ENCODE data around the gene TAS2R31.
"Not testable (repeated sequence)": the region's sequence is repeated elsewhere in the genome, so short reads cannot be mapped to it uniquely, and the experiment has no call there.

Gene TAS2R31

GRCh38 chr12:11031307-11031706, at the start of gene TAS2R31:
Gene TAS2R31, minus strand, starts transcription at chr12:11031407. Its CDS starts 72 bp downstream, at chr12:11031335.
- no peak for DNase-seq (ENCODE audit: low spot score)

- no peak for DNase-seq (ENCODE audit: low spot score)
These were observed 47.0 kb upstream of the TAS2R31 start for GRCh38 chr12:11078246-11078645.

- no peak for DNase-seq (ENCODE audit: low spot score)
These were observed 44.4 kb upstream of the TAS2R31 start for GRCh38 chr12:11075642-11076041.

GRCh38 chr12:11071414-11071813, 40.2 kb upstream of the TAS2R31 start:
- DNase-seq (ENCODE audit: low spot score): no peak

- no peak for DNase-seq (ENCODE audit: low spot score)
These were observed 39.8 kb upstream of the TAS2R31 start for GRCh38 chr12:11070999-11071398.

GRCh38 chr12:11069854-11070365, 38.7 kb upstream of the TAS2R31 start:
- DNase-seq (ENCODE audit: low spot score): no peak

- DNase-seq (ENCODE audit: low spot score): peak; percentile 38
These were observed 36.3 kb upstream of the TAS2R31 start for GRCh38 chr12:11067514-11067913.

- not testable (repeated sequence) for DNase-seq (ENCODE audit: low spot score)
These were observed 31.0 kb upstream of the TAS2R31 start, which contains the start of gene TAS2R46 for GRCh38 chr12:11062194-11062593. Gene TAS2R46, minus strand, starts transcription at chr12:11062294. Its CDS starts 0 bp downstream, at chr12:11062294.

- no peak for DNase-seq (ENCODE audit: low spot score)
These were observed 28.6 kb upstream of the TAS2R31 start for GRCh38 chr12:11059784-11060183.

GRCh38 chr12:11059041-11059440, 27.8 kb upstream of the TAS2R31 start:
- no peak for DNase-seq (ENCODE audit: low spot score)

- DNase-seq (ENCODE audit: low spot score): no peak
These were observed 24.1 kb upstream of the TAS2R31 start for GRCh38 chr12:11055306-11055705.

- DNase-seq (ENCODE audit: low spot score): not testable (repeated sequence)
These were observed 18.8 kb upstream of the TAS2R31 start for GRCh38 chr12:11049806-11050531.

GRCh38 chr12:11041366-11041765, 10.2 kb upstream of the TAS2R31 start:
- DNase-seq (ENCODE audit: low spot score): not testable (repeated sequence)

GRCh38 chr12:11040162-11040561, 9.0 kb upstream of the TAS2R31 start:
- no peak for DNase-seq (ENCODE audit: low spot score)

GRCh38 chr12:11039171-11039570, 8.0 kb upstream of the TAS2R31 start:
- no peak for DNase-seq (ENCODE audit: low spot score)

- not testable (repeated sequence) for DNase-seq (ENCODE audit: low spot score)
These were observed 2.8 kb upstream of the TAS2R31 start for GRCh38 chr12:11033959-11034358.

- DNase-seq (ENCODE audit: low spot score): no peak
These were observed 5.1 kb downstream of the TAS2R31 start for GRCh38 chr12:11026118-11026517.

- DNase-seq (ENCODE audit: low spot score): no peak
These were observed 7.8 kb downstream of the TAS2R31 start for GRCh38 chr12:11023387-11023786.

GRCh38 chr12:11022520-11022919, 8.7 kb downstream of the TAS2R31 start, which contains the start of gene TAS2R19:
Gene TAS2R19, minus strand, starts transcription at chr12:11022620. Its CDS starts 49 bp downstream, at chr12:11022571.
- no peak for DNase-seq (ENCODE audit: low spot score)

- no peak for DNase-seq (ENCODE audit: low spot score)
These were observed 14.3 kb downstream of the TAS2R31 start for GRCh38 chr12:11016937-11017336.

- no peak for DNase-seq (ENCODE audit: low spot score)
These were observed 15.3 kb downstream of the TAS2R31 start for GRCh38 chr12:11015775-11016430.

GRCh38 chr12:11014234-11014633, 17.0 kb downstream of the TAS2R31 start:
- DNase-seq (ENCODE audit: low spot score): no peak

GRCh38 chr12:11007608-11008007, 23.6 kb downstream of the TAS2R31 start:
- no peak for DNase-seq (ENCODE audit: low spot score)

Data from cerebellar cortex (tissue), 1 donor.